GM21576 (cell line): ENCODE results near the gene SYPL1.

Experiments used
- ATAC-seq: cut with Tn5 transposase; IDR thresholded peaks from one replicate; pipeline ENCODE4 v1.9.1; 2021; ENCODE audit warnings: mild to moderate bottlenecking, moderate library complexity; ENCODE audit not compliant: unreplicated experiment

SYPL1 gene

GRCh38 chr7:106122713-106123112 lies 10.6 kb upstream of the SYPL1 start:
- no peak for ATAC-seq

- ATAC-seq = no peak
Measured at GRCh38 chr7:106121189-106121810, 9.2 kb upstream of the SYPL1 start.

GRCh38 chr7:106120500-106120899 lies 8.4 kb upstream of the SYPL1 start:
- ATAC-seq = no peak

- ATAC-seq = no peak
Measured at GRCh38 chr7:106119719-106120118, 7.6 kb upstream of the SYPL1 start.

GRCh38 chr7:106117786-106118544 lies 5.9 kb upstream of the SYPL1 start:
- ATAC-seq = no peak

GRCh38 chr7:106116161-106116704 lies 4.1 kb upstream of the SYPL1 start:
- ATAC-seq = no peak

GRCh38 chr7:106114716-106115383 lies 2.7 kb upstream of the SYPL1 start:
- no peak for ATAC-seq

GRCh38 chr7:106112972-106113421 lies 885 bp upstream of the SYPL1 start:
- no peak for ATAC-seq

- ATAC-seq = peak; percentile 20
Measured at GRCh38 chr7:106111655-106112117, 426 bp downstream of the SYPL1 start.

GRCh38 chr7:106110885-106111654 lies 1.0 kb downstream of the SYPL1 start:
- ATAC-seq = no peak

- no peak for ATAC-seq
Measured at GRCh38 chr7:106110238-106110560, 1.9 kb downstream of the SYPL1 start.

GRCh38 chr7:106109521-106110237 lies 2.4 kb downstream of the SYPL1 start:
- no peak for ATAC-seq

GRCh38 chr7:106108991-106109390 lies 3.1 kb downstream of the SYPL1 start:
- ATAC-seq = no peak

GRCh38 chr7:106104721-106105260 lies 7.3 kb downstream of the SYPL1 start:
- no peak for ATAC-seq

- no peak for ATAC-seq
Measured at GRCh38 chr7:106102387-106102966, 9.6 kb downstream of the SYPL1 start.

- no peak for ATAC-seq
Measured at GRCh38 chr7:106101726-106102125, 10.4 kb downstream of the SYPL1 start.

- ATAC-seq = no peak
Measured at GRCh38 chr7:106100863-106101629, 11.1 kb downstream of the SYPL1 start.

GRCh38 chr7:106099539-106099938 lies 12.6 kb downstream of the SYPL1 start:
- ATAC-seq = no peak

GRCh38 chr7:106098889-106099288 lies 13.2 kb downstream of the SYPL1 start:
- ATAC-seq = no peak
